Psoas muscle (tissue), 8 donors: Measurements from ENCODE around the gene ARHGAP10. TPM values are rescaled to one million over a fixed set of nuclear protein-coding genes. Genes with fewer than 3 reads are reported as not detected.

Experiments
- ATAC-seq, 4 donors: fragments of 200-7000 bp; cut with Tn5 transposase; one replicate each; pipeline ENCODE4 v1.9.1; 2020; ENCODE audit warnings: moderate library complexity in 3 of 4, mild to moderate bottlenecking in 2 of 4
- DNase-seq, 2 donors: peaks; one replicate each; pipeline ENCODE4 v3.0.0-alpha.2; 2020
- H3K27ac ChIP-seq: fragments of 200-600 bp; one replicate; pipeline ENCODE4 v1.8.0; 2022
- H3K27me3 ChIP-seq, 3 donors: fragments of 200-600 bp in 1 of 3; one replicate each; pipeline versions ENCODE4 v1.6.1 to v1.8.0; 2013 to 2022; ENCODE audit warnings: low read length in 2 of 3, mild to moderate bottlenecking in 2 of 3, moderate library complexity in 1 of 3; ENCODE audit not compliant: insufficient read depth in 3 of 3
- H3K36me3 ChIP-seq, 2 donors: fragments of 200-600 bp in 1 of 2; one replicate each; pipeline versions ENCODE4 v1.6.1 to v1.8.0; 2013 to 2022; ENCODE audit warnings: low read depth in 1 of 2, mild to moderate bottlenecking in 1 of 2, moderate library complexity in 1 of 2; ENCODE audit not compliant: insufficient read depth in 1 of 2
- H3K4me1 ChIP-seq: fragments of 200-600 bp; one replicate; pipeline ENCODE4 v1.8.0; 2022
- H3K4me3 ChIP-seq: fragments of 200-600 bp; one replicate; pipeline ENCODE4 v1.8.0; 2022; ENCODE audit warnings: mild to moderate bottlenecking
- H3K9me3 ChIP-seq: fragments of 200-600 bp; one replicate; pipeline ENCODE4 v1.8.0; 2022
- WGBS, 3 donors: extraction: QIAGEN DNeasy Blood & Tissue Kit; methylation state at CpG; one replicate each; pipeline versions ENCODE4 v1.1.6 to v1.1.7; 2013; 5-methylcytosine and 5-hydroxymethylcytosine counted together
- intact Hi-C, 2 donors: fragments of 100-400 bp; cut with DNase I; formaldehyde crosslinking; loops; one replicate each; pipeline versions ENCODE4 v1.11.0 to v1.14.2; 2022
- polyA plus RNA-seq, 3 donors: library from polyadenylated mRNA; stranded (reverse); fragments of 200-250 nt; gene quantifications; one replicate each; pipeline ENCODE4 v1.2.3, GENCODE V29; 2013
- total RNA-seq, 4 donors: library from RNA; stranded (reverse); fragmentation: NEBNext Ultra II Directional in 2 of 4; extraction: Animal tissue kit (Norgen Biotek cat#: 25700) in 2 of 4; gene quantifications; one replicate each; pipeline versions ENCODE4 v1.2.1 to v1.2.4, GENCODE V29; 2021 to 2023
- TF ChIP-seq, protein P1 (sequence below): fragments of 200-600 bp; IDR thresholded peaks from one replicate; pipeline ENCODE4 v1.8.0; 2022; ENCODE audit warnings: antibody characterized with exemption
- donor health status: healthy with polysubstance abuse.
- donor health status: DM: no; HTN: no; CAD: no; lungs with moderate emphysema.
- donor health status: Bipolar disorder and iron deficiency.
- donor health status: healthy.
- donor health status: DM: yes; HTN: yes; CAD: no.
- donor health status: DM: no; HTN: no; CAD: no.
- donor health status: DM: no; HTN: no; CAD: no.
- donor health status: DM: yes; HTN: yes; CAD: no.

The ARHGAP10 gene
- total and polyA plus RNA-seq, 7 donors, result 28.8 to 43.5 (median 34.0) TPM

DNA sequence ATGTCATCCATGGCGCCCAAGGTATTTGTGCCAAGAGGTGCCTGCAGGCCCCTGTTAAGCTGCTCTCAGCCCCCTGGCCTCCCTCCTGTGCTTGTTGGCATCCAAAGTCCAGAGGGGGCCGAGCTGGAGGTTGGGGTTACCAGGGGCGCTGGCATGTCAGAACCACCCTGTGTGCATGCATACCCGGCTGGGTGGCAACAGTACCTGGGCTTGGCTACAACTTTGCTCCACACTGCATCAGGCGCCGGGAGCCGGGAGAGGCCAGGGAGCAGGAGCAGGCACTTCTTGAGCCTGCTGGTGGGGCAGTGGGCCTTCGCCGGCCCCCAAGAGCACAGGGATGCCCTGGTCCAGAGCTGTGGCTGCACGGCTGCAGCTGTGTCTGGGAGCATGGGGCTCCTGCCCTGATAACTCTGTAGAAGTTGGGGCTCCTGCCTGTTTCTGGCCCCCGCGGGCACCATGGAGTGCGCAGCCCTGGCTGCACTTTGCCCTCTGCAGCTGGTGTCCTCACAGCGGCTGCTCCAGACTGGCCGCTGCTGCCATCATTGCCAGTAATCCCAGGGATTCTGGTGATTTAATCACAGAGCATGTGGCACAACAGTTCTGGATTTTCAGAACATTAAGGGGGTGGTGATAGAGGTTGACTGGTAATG, 130.3 kb downstream of the ARHGAP10 start:
- ATAC-seq, result peak in 1 of 4 donors; percentile 34
- TF ChIP-seq, protein P1, sequence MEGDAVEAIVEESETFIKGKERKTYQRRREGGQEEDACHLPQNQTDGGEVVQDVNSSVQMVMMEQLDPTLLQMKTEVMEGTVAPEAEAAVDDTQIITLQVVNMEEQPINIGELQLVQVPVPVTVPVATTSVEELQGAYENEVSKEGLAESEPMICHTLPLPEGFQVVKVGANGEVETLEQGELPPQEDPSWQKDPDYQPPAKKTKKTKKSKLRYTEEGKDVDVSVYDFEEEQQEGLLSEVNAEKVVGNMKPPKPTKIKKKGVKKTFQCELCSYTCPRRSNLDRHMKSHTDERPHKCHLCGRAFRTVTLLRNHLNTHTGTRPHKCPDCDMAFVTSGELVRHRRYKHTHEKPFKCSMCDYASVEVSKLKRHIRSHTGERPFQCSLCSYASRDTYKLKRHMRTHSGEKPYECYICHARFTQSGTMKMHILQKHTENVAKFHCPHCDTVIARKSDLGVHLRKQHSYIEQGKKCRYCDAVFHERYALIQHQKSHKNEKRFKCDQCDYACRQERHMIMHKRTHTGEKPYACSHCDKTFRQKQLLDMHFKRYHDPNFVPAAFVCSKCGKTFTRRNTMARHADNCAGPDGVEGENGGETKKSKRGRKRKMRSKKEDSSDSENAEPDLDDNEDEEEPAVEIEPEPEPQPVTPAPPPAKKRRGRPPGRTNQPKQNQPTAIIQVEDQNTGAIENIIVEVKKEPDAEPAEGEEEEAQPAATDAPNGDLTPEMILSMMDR, result no peak
- Histone ChIP-seq H3K36me3 (peaks cover 0 to 8% of the 10 kb centered on the region in 2 donors), H3K27ac (no peak overlapping the region), H3K9me3 (no peaks in the 10 kb centered on the region), H3K27me3 (no peaks in the 10 kb centered on the region), H3K4me1 (peaks cover 24% of the 10 kb centered on the region), H3K4me3 (no peak overlapping the region)
- intact Hi-C loops, result loop anchor here in 1 of 2 donors (5.0 kb wide), 1 partner anchor 135 kb away; no protein-coding TSS in a partner anchor
- WGBS, 3 donors, result 70 to 86% (median 71%) methylated on average over 15 of the region's 15 CpGs
- DNase-seq, result no peak

DNA sequence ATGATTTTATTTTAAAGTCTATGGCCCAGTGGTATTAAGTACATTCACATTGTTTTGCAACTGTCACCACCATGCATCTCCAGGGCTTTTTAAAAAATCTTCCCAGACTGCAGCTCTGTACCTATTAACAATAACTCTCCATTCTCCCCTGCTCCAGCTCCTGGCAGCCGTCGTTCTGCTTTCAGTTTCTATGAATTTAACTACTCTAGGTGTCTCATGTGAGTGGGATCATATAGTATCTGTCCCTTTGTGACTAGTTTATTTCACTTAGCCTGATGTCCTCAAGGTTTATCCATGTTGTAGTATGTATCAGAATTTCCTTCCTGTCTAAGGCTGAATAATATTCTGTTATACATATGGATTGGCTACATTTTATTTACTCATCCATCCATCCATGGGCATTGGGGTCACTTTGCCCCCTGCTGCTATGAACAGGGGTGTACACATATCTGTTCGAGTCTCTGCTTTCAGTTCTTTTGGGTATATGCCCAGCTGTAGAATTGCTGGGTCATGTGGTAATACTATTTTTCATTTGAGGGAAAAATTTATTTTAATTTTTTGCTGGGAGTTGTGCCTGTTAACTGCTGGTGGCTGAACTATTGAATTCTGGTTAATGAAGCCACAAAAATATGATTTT, 131.3 kb downstream of the ARHGAP10 start:
- no peak for ATAC-seq
- TF ChIP-seq, protein P1, result no peak
- H3K27me3 ChIP-seq, result no peaks in the 10 kb centered on the region
- H3K36me3 ChIP-seq, result peaks cover 0 to 17% of the 10 kb centered on the region in 2 donors
- DNase-seq, result no peak
- H3K4me3 ChIP-seq, result no peak overlapping the region
- WGBS, 3 donors, result 29 to 46% (median 34%) methylated on average over 3 of the region's 3 CpGs
- H3K27ac ChIP-seq, result peak overlapping the region; percentile 68
- peaks cover 24% of the 10 kb centered on the region for H3K4me1 ChIP-seq
- H3K9me3 ChIP-seq, result no peaks in the 10 kb centered on the region
- intact Hi-C loops, result loop anchor here in 1 of 2 donors (5.0 kb wide), 1 partner anchor 136 kb away; no protein-coding TSS in a partner anchor

DNA sequence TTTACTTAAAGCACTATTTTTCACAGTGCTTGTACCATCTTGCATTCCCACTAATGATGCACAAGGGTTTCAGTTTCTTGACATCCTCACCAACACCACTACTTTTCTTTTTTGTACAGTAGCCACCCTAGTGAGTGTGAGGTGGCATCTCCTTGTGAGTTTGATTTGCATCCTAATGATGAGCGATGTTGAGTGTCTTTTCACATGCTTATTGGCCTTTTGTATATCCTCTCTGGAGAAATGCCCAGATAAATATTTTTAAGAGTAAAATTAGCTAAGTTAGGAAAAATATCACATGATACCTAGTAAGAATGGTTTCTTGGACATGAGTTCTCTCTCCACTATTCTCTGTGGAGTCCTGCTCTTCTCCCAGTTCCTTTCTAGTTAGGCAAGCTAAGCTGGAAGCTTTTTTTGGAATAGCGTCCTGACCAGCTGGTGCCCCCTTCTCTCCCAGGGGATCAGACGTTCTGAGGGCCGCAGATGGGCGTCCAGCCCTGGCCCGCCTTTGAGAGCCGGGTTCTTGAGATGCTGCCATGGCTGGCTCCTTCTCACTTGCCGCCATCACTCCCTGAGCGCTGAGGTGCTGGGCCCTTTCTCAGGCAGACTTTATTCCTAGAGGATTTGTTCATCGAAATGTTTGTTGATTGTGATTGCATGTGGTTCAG, 132.1 kb downstream of the ARHGAP10 start:
- no peak overlapping the region for H3K4me3 ChIP-seq
- peak in 1 of 2 donors; percentile 58 for DNase-seq
- WGBS, 3 donors, result 26 to 46% (median 28%) methylated on average over 10 of the region's 10 CpGs
- H3K27me3 ChIP-seq, result no peaks in the 10 kb centered on the region
- intact Hi-C loops, result loop anchor here in 1 of 2 donors (5.0 kb wide), 1 partner anchor 137 kb away; no protein-coding TSS in a partner anchor
- peaks cover 0 to 18% of the 10 kb centered on the region in 2 donors for H3K36me3 ChIP-seq
- TF ChIP-seq, protein P1, result no peak
- H3K9me3 ChIP-seq, result no peaks in the 10 kb centered on the region
- H3K27ac ChIP-seq, result peak overlapping the region; percentile 68
- ATAC-seq, result peak; percentile 26 to 33 (median 32)
- peaks cover 24% of the 10 kb centered on the region for H3K4me1 ChIP-seq

DNA sequence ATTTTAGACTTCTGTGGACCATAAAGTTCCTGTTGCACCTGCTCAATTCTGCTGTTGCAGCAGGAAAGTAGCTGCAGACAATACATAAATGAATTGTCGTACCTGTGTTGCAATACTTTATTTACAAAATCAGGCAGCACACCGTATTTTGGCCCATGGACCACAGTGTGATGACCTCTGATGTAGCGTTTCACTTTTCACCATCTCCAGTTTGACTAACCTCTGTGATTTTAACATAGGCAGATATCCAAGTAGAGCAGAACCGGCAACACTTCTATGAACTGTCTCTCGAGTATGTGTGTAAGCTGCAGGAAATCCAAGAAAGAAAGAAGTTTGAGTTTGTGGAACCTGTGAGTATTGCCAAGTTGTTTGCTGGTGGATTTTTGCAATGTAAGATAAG, 132.7 kb downstream of the ARHGAP10 start:
- Histone ChIP-seq H3K9me3 (no peaks in the 10 kb centered on the region), H3K27ac (peak overlapping the region; percentile 68), H3K4me3 (no peak overlapping the region), H3K36me3 (peaks cover 0 to 20% of the 10 kb centered on the region in 2 donors), H3K27me3 (no peaks in the 10 kb centered on the region), H3K4me1 (peaks cover 24% of the 10 kb centered on the region)
- TF ChIP-seq, protein P1, result no peak
- DNase-seq (no peak), ATAC-seq (no peak)
- intact Hi-C loops, result loop anchor here in 1 of 2 donors (5.0 kb wide), 2 partner anchors 137 to 347 kb away; no protein-coding TSS in a partner anchor
- WGBS, 3 donors, result 35 to 53% (median 36%) methylated on average over 5 of the region's 5 CpGs
